Dermis blood vessel endothelial cell (primary cell): ENCODE measurements around the gene CEP68. TPM values are rescaled to one million over a fixed set of nuclear protein-coding genes. Genes with fewer than 3 reads are reported as not detected.
"Not testable (repeated sequence)": the region's sequence is repeated elsewhere in the genome, so short reads cannot be mapped to it uniquely, and the experiment has no call there.

Experiments used
- DNase-seq: peaks from one replicate; pipeline ENCODE4 v3.0.0; 2010
- total RNA-seq: library from RNA; depleted of rRNA; stranded (reverse); fragments of >200 nt; gene quantifications from 2 replicates; pipeline ENCODE4 v1.2.3, GENCODE V29; 2014

Gene CEP68
- total RNA-seq, 1 donor from 2014 or later: 44.4 TPM

- no peak for DNase-seq
Observed at GRCh38 chr2:65092791-65093190, 36.6 kb downstream of the CEP68 start.

GRCh38 chr2:65093211-65093610 lies 37.0 kb downstream of the CEP68 start:
- no peak for DNase-seq

DNA sequence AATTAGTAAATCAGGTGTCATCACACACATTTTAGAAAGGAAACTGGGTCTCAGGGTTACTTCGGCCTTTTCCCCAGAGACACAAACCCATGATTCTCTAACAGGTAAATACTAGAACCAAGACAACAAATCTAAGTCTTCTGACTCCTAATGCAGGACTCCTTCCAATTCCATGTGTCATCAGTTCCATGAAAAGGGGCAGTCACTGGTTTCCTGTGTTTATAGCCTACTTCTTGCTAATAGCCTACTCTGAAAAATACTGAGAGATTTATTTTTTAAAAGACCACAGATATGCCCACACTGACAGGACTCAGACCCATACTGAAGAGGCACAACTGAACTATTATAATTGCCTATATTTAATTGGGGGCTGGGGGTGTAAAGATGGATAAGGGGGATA lies 40.7 kb downstream of the CEP68 start:
- peak; percentile 50 for DNase-seq

DNA sequence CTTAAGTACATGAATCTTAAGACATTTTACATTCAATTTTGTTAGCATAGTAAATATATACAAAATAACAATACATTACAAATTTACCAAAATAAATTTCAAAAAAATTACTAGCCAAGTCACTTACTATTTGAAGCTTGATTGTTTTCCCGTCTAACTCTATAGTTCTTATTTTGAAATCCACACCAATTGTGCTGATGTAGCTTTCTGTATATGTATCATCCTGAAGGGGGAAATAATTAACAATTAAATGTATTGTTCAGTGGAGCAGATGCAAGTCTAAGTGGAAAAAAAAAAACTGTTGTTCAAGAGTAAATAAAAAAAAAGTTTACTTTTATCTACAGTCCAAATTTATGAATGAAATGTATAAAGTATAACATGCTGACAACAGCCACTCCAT lies 41.6 kb downstream of the CEP68 start:
- DNase-seq: no peak

GRCh38 chr2:65098741-65099140 lies 42.5 kb downstream of the CEP68 start:
- no peak for DNase-seq

DNA sequence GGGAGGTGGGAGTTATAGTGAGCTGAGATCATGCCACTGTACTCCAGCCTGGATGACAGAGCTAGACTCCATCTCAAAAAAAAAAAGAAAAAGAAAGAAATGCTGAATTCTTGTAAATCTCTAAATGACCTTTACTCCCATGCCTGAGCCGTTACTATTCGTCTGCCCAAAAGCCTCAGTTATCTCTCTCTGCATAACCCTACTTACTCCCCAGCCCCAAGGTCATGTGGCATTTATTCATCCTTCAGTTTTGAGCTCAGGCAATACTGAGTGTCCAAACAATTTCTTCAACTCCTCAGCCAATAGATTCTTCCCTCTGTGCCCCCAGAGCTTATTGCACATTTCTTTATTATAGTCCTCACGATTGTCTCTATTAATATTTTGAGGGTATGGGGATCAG lies 44.9 kb downstream of the CEP68 start:
- no peak for DNase-seq

DNA sequence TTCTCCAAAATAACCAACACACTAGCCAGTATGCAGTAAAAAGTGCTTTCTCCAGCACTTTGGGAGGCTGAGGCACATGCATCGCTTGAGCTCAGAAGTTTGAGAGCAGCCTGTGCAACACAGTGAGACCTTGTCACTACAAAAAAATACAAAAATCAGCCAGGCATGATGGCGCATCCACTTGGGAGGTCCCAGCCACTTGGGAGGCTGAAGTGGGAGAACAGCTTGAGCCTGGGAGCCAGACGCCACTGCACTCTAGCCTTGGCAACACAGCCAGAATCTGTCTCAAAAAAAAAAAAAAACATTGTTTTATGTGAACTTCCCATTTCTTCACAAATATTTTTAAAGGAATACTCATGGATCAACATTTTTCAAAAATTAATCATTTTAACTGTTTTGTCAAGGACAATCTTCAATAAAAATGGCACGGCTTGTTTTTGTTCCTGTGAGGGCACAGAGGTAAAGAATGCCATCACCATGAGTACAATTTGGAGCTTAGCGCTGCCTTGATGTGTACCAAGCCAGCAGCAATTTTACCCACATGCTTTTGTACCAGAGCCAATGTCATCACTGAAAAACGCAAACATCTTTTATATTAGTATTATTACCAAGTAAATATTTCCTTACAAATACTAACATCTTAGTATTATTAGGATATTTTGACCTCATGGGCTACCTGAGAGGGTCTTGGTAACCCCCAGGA lies 46.9 kb downstream of the CEP68 start:
- no peak for DNase-seq

DNA sequence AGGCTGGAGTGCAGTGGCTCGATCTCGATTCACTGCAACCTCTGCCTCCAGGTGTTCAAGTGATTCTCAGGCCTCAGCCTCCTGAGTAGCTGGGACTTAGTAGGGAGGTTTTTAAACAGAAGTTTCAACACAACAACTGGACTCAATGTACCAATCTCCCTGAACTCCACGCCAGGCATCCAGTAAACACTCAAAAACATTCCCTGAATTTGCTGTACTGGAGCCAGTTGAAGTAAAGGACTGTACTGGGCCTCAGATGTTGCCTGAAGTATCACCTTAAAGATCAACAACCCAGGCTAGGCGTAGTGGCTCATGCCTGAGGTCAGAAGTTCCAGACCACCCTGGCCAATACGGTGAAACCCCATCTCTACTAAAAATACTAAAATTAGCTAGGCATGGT lies 51.3 kb downstream of the CEP68 start:
- no peak for DNase-seq

DNA sequence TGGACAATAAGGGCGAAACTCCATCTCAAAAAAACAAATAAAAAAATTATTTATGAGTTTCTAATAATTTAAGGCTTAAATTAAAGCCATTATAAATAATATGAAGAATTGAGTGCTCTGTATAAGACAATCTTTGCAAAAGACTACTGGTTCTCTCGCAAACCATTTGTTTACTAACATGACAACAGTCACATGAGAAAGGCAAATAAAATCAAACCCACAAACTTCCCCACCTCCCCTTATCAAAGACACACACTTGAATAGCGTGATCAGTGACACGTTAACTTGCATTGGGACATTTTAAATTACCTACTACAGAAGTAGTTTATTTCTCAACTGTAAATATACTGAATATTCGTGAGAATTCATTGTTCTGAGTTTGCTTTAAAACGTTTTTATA lies 52.6 kb downstream of the CEP68 start:
- no peak for DNase-seq

- no peak for DNase-seq
Observed at GRCh38 chr2:65112633-65113032, 56.4 kb downstream of the CEP68 start.

GRCh38 chr2:65113229-65113628 lies 57.0 kb downstream of the CEP68 start:
- no peak for DNase-seq

DNA sequence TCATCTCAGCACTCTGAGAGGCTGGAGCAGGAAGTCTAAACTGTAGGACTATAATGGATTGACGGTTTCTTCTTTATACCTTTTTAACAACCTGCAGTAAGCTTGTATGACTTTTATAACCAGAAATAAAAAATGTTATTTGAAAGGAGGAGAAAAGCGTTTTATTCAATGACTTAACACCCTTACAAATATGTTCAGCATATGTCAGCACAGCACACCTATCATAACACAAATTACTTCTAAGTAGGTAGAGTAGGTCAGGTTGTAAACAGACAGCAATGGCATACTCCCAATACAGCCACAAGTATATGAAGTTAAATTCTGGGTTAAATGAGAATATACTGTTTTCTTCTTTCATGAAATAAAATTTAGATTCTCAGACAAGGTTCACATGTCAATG lies 57.6 kb downstream of the CEP68 start:
- DNase-seq: no peak

DNA sequence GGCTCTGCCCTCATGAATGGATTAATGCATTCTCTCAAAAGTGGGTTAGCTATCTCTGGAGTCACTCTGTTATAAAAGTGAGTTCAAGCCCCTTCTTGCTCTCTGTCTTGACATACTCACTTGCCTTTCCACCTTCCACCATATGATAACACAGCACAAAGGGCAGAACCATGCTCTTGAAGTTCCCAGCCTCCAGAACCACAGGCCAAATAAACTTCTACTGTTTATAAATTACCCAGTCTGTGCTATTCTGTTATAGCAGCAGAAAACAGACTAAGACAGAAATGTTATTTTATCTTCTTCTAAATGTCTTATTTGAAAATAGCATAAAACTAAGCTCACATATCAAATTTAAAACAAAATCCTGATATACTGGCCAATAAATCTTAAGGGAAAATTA lies 58.7 kb downstream of the CEP68 start:
- no peak for DNase-seq

DNA sequence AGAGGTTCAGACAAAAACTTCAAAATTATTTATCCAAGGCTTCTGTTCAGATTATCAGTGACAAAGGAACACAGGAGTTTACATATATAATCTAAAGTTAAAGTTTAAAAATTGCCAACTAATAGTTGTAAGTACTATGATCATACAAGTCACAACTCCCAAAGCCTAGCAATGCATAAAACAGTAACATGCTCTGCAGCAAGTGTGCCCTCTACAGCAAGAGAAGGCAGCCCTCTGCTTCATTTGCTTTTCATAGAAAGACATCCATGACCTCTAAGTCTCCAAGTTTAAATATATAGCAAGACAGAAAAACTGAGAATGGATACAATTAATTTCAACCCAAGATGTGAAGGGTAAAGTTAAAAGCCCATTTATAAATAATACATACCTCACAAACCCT lies 60.4 kb downstream of the CEP68 start:
- DNase-seq: no peak

DNA sequence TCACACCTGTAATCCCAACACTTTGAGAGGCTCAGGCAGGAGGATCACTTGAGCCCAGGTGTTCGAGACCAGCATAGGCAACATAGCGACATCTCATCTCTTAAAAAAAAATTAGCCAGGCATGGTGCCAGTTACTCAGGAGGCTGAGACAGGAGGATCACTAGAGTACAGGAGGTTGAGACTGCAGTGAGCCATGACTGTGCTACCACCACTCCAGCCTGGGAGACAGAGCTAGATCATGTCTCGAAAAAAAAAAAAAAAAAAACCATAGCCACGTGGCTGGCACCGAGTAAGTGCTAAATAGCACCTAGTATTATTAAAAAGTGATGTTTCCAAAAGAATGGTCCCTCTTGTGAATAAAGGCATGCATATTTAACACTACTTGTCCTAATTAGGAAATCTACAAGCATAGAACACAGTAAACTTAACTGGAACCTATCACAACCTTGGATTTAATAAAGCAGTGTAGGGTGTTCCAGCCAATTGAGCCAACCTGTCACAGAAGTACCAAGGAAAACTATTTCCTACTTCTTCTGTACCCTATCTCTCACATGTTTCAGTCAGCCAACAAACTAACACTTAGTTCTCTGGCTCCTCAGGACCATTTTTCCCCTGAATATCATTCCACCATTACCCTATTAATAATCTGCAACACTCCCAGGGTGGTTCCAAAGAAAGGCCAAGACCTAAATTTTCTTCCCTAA lies 64.9 kb downstream of the CEP68 start:
- DNase-seq: no peak

- DNase-seq: no peak
Observed at GRCh38 chr2:65122313-65122712, 66.1 kb downstream of the CEP68 start.

DNA sequence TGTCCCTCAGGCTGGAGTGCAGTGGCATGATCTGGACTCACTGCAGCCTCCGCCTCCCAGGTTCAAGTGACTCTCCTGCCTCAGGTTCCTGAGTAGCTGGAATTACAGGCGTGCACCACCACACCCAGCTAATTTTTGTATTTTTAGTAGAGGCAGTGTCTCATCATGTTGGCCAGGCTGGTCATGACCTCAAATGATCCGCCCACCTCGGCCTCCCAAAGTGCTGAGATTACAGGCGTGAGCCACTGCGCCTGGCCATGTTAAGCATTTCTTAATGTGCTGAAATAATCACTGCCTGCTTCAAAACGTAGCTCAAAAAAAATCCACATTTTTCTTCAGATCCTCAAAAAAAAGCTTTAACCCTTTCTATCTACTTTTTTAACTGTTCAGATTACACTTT lies 69.2 kb downstream of the CEP68 start:
- not testable (repeated sequence) for DNase-seq

DNA sequence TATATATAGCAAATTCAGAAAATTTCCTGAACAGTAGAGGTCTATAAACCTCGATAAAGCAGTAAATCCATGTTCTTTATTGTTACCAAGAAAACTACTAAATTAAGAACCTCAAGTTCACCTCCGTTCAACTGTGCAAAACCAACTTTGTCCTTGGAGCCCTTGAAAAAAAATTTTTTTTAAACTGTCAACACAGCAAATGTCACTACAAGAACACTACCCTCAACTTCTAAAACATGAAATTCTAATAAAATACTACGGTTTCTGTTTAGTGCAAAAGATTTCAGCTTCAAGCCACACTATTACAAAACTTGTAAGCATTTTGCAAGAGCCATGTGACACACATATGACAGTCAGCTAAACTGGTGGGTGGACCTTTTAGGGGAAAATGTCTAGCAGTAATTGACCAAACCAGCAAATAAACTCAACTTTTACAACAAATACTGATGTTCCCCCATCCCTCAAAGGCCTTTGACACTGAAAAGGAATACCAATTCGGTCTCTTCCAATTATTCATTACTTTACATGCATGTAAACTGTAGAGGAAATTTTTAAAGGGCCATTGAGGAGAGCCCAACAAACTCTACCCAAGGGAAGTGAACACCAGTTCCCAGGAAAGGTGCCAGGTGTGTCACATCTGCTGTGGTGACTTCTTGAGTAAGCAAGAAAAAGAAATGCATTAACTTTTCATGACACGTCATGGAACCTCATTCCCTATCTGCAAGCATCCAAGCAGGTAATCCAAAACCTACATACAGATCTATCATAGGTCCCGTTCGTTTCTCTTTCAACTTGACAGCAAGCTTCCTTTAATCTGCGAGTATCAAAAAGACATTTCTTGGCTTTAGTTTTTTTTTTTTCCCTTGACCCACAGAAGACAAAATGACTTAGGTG lies 72.3 kb downstream of the CEP68 start:
- peak; percentile 19 for DNase-seq

- DNase-seq: peak; percentile 54
Observed at GRCh38 chr2:65129286-65129825, 73.1 kb downstream of the CEP68 start.

- peak; percentile 100 for DNase-seq
Observed at GRCh38 chr2:65129826-65130663, 73.8 kb downstream of the CEP68 start, which contains the start of gene RAB1A. Gene RAB1A, minus strand, starts transcription at chr2:65130106. Its CDS starts 191 bp downstream, at chr2:65129915.

- DNase-seq: no peak
Observed at GRCh38 chr2:65130664-65131175, 74.5 kb downstream of the CEP68 start.

DNA sequence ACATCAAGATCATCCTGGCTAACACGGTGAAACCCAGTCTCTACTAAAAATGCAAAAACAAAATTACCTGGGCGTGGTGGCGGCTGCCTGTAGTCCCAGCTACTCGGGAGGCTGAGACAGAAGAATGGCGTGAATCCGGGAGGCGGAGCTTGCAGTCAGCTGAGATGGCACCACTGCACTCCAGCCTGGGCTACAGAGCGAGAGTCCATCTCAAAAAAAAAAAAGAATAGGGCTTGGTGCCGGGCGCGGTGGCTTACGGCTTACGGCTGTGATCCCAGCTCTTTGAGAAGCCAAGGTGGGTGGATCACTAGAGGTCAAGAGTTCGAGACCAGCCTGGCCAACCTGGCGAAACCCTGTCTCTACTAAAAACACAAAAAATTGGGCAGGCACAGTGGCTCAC lies 76.7 kb downstream of the CEP68 start:
- DNase-seq: not testable (repeated sequence)
